ENCODE measurements around the gene GBGT1.
A peak's percentile ranks its signal among the peaks of the same experiment; 100 is the strongest.

GBGT1 gene

GRCh38 chr9:133121915-133122550 is 41.7 kb downstream of the GBGT1 start:
- Histone ChIP-seq H3K27me3 (ENCODE audit: insufficient read depth, low read depth, severe bottlenecking) (no peaks in the 10 kb centered on the region), H3K4me3 (ENCODE audit: low read depth, low read length) (no peak overlapping the region), H3K27ac (peak overlapping the region; percentile 68), H3K9me3 (ENCODE audit: severe bottlenecking) (no peaks in the 10 kb centered on the region), H3K36me3 (peaks cover 3% of the 10 kb centered on the region; the same call in 1 of the 2 replicates)
- DNase-seq = no peak
- TF ChIP-seq CTCF (IDR thresholded peaks at IDR 0.05; ENCODE audit: low read depth, low read length) = no peak

GRCh38 chr9:133121198-133121914 is 42.4 kb downstream of the GBGT1 start, which contains the start of gene RALGDS:
Gene RALGDS, minus strand, starts transcription at chr9:133121240. Its CDS starts 86 bp downstream, at chr9:133121154.
- no peak for TF ChIP-seq CTCF (IDR thresholded peaks at IDR 0.05; ENCODE audit: low read depth, low read length)
- Histone ChIP-seq H3K36me3 (peaks cover 3% of the 10 kb centered on the region; the same call in 1 of the 2 replicates), H3K27ac (peak within 1 kb of the TSS; percentile 84), H3K4me3 (ENCODE audit: low read depth, low read length) (peak within 1 kb of the TSS; percentile 51), H3K27me3 (ENCODE audit: insufficient read depth, low read depth, severe bottlenecking) (no peaks in the 10 kb centered on the region), H3K9me3 (ENCODE audit: severe bottlenecking) (no peaks in the 10 kb centered on the region)
- peak; percentile 92 for DNase-seq

GRCh38 chr9:133120501-133121197 is 43.1 kb downstream of the GBGT1 start:
- peak; percentile 45 for DNase-seq
- no peak for TF ChIP-seq CTCF (IDR thresholded peaks at IDR 0.05; ENCODE audit: low read depth, low read length)

DNA sequence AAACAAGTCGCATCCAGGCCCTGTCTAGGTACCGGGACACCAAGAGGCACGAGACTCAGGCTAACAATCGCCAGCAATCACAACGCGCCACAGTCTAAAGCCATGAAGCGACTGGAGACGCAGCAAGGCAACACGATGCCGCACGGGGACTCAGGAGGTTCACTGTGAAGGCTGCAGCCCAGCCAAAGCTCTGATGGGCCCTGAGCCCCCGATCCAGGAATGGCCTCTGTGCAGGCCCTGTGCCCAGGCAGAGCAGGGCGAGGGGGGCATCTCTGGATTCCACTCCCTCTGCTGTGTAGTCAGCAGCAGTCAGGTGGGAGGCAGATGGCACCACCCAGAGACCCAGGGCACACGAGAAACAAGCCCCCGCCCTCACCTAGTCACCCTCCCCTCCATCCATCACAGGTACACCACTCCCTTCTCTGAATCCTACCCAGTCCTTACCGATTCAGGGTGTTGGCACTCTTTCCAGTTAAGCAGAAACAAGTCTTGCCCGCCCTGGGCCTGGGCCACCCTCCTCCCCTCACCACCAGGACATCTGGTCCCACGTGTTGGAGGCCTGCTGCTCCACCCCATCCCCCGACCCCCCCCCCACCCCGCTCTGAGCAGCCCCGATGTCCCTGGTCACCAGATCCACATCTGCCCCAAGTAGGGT is 43.7 kb downstream of the GBGT1 start:
- Histone ChIP-seq H3K4me3 (ENCODE audit: low read depth, low read length) (peak overlapping the region; percentile 51), H3K9me3 (ENCODE audit: severe bottlenecking) (no peaks in the 10 kb centered on the region), H3K27me3 (ENCODE audit: insufficient read depth, low read depth, severe bottlenecking) (no peaks in the 10 kb centered on the region), H3K27ac (peak overlapping the region; percentile 84), H3K36me3 (peaks cover 3% of the 10 kb centered on the region; the same call in 1 of the 2 replicates)
- DNase-seq = peak; percentile 67
- no peak for TF ChIP-seq CTCF (IDR thresholded peaks at IDR 0.05; ENCODE audit: low read depth, low read length)

More at GRCh38 chr9:133120501-133121197, 43.1 kb downstream of the GBGT1 start:
- peaks cover 3% of the 10 kb centered on the region; the same call in 1 of the 2 replicates for H3K36me3 ChIP-seq
- H3K27me3 ChIP-seq (ENCODE audit: insufficient read depth, low read depth, severe bottlenecking) = no peaks in the 10 kb centered on the region
- no peaks in the 10 kb centered on the region for H3K9me3 ChIP-seq (ENCODE audit: severe bottlenecking)
- peak overlapping the region; percentile 51 for H3K4me3 ChIP-seq (ENCODE audit: low read depth, low read length)
- peak overlapping the region; percentile 84 for H3K27ac ChIP-seq

DNA sequence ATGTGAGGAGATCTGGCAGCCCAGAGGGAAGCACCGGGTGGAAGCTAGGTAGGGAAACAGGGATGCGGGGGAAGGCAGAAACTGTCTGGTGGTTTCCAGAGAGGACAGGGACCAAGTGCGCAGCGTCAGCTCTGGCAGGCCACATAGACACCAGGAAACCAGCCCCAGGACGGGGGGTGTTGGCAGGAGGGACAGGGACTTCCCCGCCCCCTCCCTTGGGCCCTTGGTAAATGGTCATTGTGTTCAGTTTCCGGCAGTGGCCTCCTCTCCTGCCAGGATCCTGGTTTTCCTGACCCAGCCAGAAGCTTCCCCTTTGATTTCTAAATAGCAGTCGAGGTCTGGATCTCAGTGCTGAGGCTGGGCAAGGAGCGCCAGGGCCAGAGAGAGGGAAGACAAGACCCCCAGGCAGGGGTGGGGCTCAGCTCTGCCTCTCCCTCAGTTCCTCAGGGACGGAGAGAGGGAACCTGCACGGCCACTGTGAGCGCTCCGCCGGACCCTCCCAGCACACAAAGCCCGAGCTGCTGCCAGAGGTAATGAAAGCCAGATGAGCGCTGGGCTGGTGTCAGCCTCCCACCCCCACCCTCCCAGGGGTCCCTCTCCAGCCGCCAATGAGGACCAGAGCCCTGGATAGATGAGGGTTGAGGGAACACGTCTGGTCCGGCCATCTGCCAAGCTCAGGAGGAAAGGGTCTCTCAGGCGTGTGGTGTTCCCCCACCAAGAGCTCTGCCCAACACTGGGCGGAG is 44.4 kb downstream of the GBGT1 start:
- Histone ChIP-seq H3K27me3 (ENCODE audit: insufficient read depth, low read depth, severe bottlenecking) (no peaks in the 10 kb centered on the region), H3K27ac (peak overlapping the region; percentile 63), H3K4me3 (ENCODE audit: low read depth, low read length) (peak overlapping the region; percentile 51), H3K36me3 (peaks cover 3% of the 10 kb centered on the region; the same call in 1 of the 2 replicates), H3K9me3 (ENCODE audit: severe bottlenecking) (no peaks in the 10 kb centered on the region)
- peak; percentile 60 for DNase-seq
- TF ChIP-seq CTCF (IDR thresholded peaks at IDR 0.05; ENCODE audit: low read depth, low read length) = no peak

Measured in WERI-Rb-1 (cell line).